GM10248 (cell line): ENCODE measurements around the gene PRR27.

Experiments
- CTCF ChIA-PET: fragments of 300-600 bp; sonication (Branson Sonifier 250); formaldehyde crosslinking; extraction: SDS; loops from one replicate; lab custom pipeline; 2021; ENCODE audit warnings: antibody characterized with exemption; lab: Yijun Ruan, JAX
- POLR2A ChIA-PET: fragments of 350-650 bp; sonication (Branson Sonifier 250); formaldehyde crosslinking; extraction: SDS; loops from one replicate; lab custom pipeline; 2020; ENCODE audit warnings: antibody characterized with exemption; lab: Yijun Ruan, JAX
- DNase-seq: peaks from one replicate; pipeline ENCODE4 v3.0.0; 2012; ENCODE audit errors: extremely low spot score
- CTCF ChIP-seq: IDR thresholded peaks from 2 replicates; pipeline ENCODE4 v1.5.1; 2012; ENCODE audit warnings: mild to moderate bottlenecking, low read depth; ENCODE audit errors: extremely low read depth, missing control alignments, control extremely low read depth

The PRR27 gene

GRCh38 chr4:70181864-70182263, 27.8 kb downstream of the PRR27 start:
- ChIA-PET POLR2A (no interaction called here), CTCF (interaction anchor here (0.7 to 2.3 kb wide), 5 partner anchors 11 to 324 kb away, joined by 3 to 16 read pairs (median 3); partner anchors contain the start of gene ODAM)
- no peak for TF ChIP-seq CTCF
- DNase-seq: no peak

GRCh38 chr4:70182517-70183167, 28.6 kb downstream of the PRR27 start:
- no peak for TF ChIP-seq CTCF
- CTCF ChIA-PET: interaction anchor here (0.7 to 2.4 kb wide), 17 partner anchors 7 to 492 kb away, joined by 3 to 16 read pairs (median 3); partner anchors contain the start of gene ODAM
- no peak for DNase-seq
- POLR2A ChIA-PET: no interaction called here

GRCh38 chr4:70183168-70183939, 29.3 kb downstream of the PRR27 start:
- peak; percentile 74 for TF ChIP-seq CTCF
- CTCF ChIA-PET: interaction anchor here (0.7 to 2.4 kb wide), 21 partner anchors 8 to 493 kb away, joined by 3 to 16 read pairs (median 3); partner anchors contain the start of gene ODAM
- DNase-seq: peak; percentile 14
- POLR2A ChIA-PET: no interaction called here

GRCh38 chr4:70183940-70184246, 29.9 kb downstream of the PRR27 start:
- ChIA-PET CTCF (interaction anchor here (0.7 to 2.4 kb wide), 19 partner anchors 8 to 494 kb away, joined by 3 to 16 read pairs (median 3); partner anchors contain the start of gene ODAM), POLR2A (no interaction called here)
- no peak for TF ChIP-seq CTCF
- DNase-seq: no peak

GRCh38 chr4:70187216-70187615, 33.2 kb downstream of the PRR27 start:
- no peak for DNase-seq
- TF ChIP-seq CTCF: no peak
- ChIA-PET CTCF (interaction anchor here (0.9 to 1.3 kb wide), 3 partner anchors 8 to 293 kb away, joined by 3 read pairs; no protein-coding TSS in a partner anchor), POLR2A (no interaction called here)

GRCh38 chr4:70190579-70190978, 36.5 kb downstream of the PRR27 start:
- ChIA-PET CTCF (no interaction called here), POLR2A (no interaction called here)
- DNase-seq: no peak
- no peak for TF ChIP-seq CTCF
